Osteocyte (in vitro differentiated cells): ENCODE data around the gene NOP16. TPM values are rescaled to one million over a fixed set of nuclear protein-coding genes. Genes with fewer than 3 reads are reported as not detected.

ENCODE experiments used
- DNase-seq: peaks from one replicate; pipeline ENCODE4 v3.0.0; 2021; ENCODE audit warnings: mixed read lengths; ENCODE audit not compliant: unreplicated experiment; ENCODE audit errors: extremely low spot score
- H3K27ac Mint-ChIP-seq: one replicate; pipeline ENCODE4 v1.8.0; 2021; ENCODE audit warnings: mild to moderate bottlenecking, mixed read lengths; ENCODE audit not compliant: unreplicated experiment
- H3K27me3 Mint-ChIP-seq: one replicate; pipeline ENCODE4 v1.8.0; 2021; ENCODE audit warnings: mixed read lengths; ENCODE audit not compliant: unreplicated experiment
- H3K36me3 Mint-ChIP-seq: one replicate; pipeline ENCODE4 v1.8.0; 2021; ENCODE audit warnings: mixed read lengths; ENCODE audit not compliant: unreplicated experiment
- H3K4me1 Mint-ChIP-seq: one replicate; pipeline ENCODE4 v1.8.0; 2021; ENCODE audit warnings: mixed read lengths; ENCODE audit not compliant: unreplicated experiment
- H3K4me3 Mint-ChIP-seq: one replicate; pipeline ENCODE4 v1.8.0; 2021; ENCODE audit warnings: mild to moderate bottlenecking, moderate library complexity, mixed read lengths; ENCODE audit not compliant: unreplicated experiment
- H3K9me3 Mint-ChIP-seq: one replicate; pipeline ENCODE4 v1.8.0; 2021; ENCODE audit warnings: mixed read lengths; ENCODE audit not compliant: unreplicated experiment
- total RNA-seq: library from RNA; stranded (reverse); gene quantifications from 2 replicates; pipeline ENCODE4 v1.2.1, GENCODE V29; 2021
- TF ChIP-seq, protein P1 (sequence below): fragments of 200-600 bp; sonication (generic); IDR thresholded peaks from 2 replicates; pipeline ENCODE4 v1.5.0; 2021; ENCODE audit warnings: antibody characterized with exemption, mild to moderate bottlenecking, moderate library complexity

The NOP16 gene
- total RNA-seq, 1 donor from 2014 or later, result 15.5 TPM

DNA sequence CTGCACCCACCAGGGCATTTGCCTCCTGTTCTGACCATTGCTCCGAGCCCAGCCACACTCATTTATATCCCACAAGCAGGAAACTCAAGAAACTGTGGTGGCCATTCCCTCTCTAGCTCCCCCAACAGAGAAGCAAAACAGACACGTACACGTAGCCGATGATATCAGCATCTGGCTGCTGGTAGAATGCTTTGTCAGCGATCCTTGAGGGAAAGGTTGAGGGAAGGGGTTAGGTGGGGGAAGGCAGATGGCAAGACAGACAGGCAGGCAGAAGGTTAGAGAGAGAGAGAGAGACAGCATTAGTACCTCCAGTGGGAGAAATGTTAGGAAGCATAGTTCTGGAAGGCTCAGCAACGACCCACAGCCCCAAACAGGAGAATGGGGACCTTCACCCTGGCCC is 7.9 kb upstream of the NOP16 start:
- H3K4me3 Mint-ChIP-seq, result no peak overlapping the region

DNA sequence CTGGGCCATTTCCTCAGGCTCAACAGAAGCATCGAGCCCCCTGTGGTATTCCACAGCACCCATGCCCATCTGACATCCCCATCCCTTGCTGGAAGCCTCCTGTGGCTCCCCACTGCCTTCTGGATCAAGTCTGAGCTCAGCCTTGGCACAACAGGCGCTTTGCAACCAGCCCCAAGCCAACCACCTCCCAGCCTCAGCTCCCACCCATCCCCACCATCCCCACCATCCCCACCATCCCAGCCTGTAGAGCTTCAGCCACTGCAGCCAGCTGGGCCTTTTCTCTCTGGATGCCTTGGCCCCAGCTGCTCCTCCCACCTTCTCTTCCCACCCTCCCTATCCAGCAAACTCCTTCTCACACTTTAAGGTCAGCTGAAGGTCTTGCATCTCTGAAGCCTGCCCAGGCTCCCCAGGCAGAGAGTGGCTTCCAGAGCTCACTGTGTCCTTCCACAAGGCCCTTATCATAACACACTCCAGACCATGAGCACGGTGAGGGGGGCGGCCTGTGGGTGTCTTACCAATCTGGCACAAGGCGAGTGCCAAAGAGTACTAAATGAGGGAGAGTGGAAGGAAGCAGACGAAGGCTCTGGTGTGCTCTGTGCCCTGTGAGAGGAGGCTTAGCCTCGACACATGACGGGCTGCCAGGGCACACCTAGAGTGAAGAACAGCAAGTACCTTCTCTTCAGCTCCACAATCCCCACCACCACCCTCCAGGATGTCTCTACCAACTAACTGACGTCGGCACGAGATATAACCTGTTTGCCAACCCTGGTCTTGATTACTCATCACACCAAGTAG is 6.7 kb upstream of the NOP16 start:
- Mint-ChIP-seq H3K27me3 (no peaks in the 10 kb centered on the region), H3K36me3 (peaks cover 15% of the 10 kb centered on the region), H3K4me1 (peaks cover 1% of the 10 kb centered on the region), H3K4me3 (no peak overlapping the region), H3K9me3 (no peaks in the 10 kb centered on the region), H3K27ac (no peak overlapping the region)
- DNase-seq, result no peak
- TF ChIP-seq, protein P1, sequence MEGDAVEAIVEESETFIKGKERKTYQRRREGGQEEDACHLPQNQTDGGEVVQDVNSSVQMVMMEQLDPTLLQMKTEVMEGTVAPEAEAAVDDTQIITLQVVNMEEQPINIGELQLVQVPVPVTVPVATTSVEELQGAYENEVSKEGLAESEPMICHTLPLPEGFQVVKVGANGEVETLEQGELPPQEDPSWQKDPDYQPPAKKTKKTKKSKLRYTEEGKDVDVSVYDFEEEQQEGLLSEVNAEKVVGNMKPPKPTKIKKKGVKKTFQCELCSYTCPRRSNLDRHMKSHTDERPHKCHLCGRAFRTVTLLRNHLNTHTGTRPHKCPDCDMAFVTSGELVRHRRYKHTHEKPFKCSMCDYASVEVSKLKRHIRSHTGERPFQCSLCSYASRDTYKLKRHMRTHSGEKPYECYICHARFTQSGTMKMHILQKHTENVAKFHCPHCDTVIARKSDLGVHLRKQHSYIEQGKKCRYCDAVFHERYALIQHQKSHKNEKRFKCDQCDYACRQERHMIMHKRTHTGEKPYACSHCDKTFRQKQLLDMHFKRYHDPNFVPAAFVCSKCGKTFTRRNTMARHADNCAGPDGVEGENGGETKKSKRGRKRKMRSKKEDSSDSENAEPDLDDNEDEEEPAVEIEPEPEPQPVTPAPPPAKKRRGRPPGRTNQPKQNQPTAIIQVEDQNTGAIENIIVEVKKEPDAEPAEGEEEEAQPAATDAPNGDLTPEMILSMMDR, result no peak

More for the DNA sequence above, 7.9 kb upstream of the NOP16 start:
- Mint-ChIP-seq H3K27ac (no peak overlapping the region), H3K27me3 (no peaks in the 10 kb centered on the region), H3K9me3 (no peaks in the 10 kb centered on the region), H3K36me3 (peaks cover 15% of the 10 kb centered on the region), H3K4me1 (peaks cover 10% of the 10 kb centered on the region)
- no peak for DNase-seq
- TF ChIP-seq, protein P1, result no peak

DNA sequence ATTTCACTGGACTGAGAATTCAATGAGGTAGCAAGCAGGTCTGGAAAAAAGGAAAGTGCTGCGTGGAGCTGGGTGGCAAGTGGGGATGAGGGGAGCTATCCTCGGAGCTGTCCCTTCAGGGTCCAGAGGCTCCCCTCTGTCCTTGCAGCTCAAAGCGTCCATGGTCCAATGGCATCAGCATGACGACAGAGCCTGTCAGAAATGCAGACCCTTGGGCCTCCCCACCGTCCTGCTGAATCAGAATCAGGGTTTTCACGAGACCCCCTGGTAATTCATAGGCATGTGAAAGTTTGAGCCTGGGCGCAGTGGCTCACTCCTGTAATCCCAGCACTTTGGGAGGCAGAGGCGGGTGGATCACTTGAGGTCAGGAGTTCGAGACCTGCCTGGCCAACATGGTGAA is 5.7 kb upstream of the NOP16 start:
- peaks cover 15% of the 10 kb centered on the region for H3K36me3 Mint-ChIP-seq
- H3K27ac Mint-ChIP-seq, result no peak overlapping the region
- TF ChIP-seq, protein P1, result no peak
- peaks cover 8% of the 10 kb centered on the region for H3K4me1 Mint-ChIP-seq
- no peak overlapping the region for H3K4me3 Mint-ChIP-seq
- no peaks in the 10 kb centered on the region for H3K27me3 Mint-ChIP-seq
- H3K9me3 Mint-ChIP-seq, result no peaks in the 10 kb centered on the region
- DNase-seq, result no peak

DNA sequence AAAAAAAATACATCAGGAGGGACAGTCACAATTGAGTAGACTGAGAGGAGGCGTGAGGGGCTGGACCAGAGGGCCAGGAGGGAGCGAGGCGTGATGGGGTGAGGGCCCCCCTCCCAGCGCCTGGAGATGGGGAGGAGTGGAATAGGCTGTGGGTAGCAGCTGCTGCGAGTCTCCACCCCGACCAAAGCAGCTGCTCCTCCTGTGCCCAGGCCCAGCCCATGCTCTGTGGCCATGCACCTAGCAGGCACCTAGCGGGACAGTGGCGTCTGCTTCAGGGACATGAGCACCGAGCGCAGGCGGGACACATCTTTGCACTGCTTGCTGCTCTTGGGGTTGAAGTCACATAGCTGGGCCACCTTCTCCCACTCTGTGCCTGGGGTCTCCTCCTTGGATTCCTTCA is 4.1 kb upstream of the NOP16 start:
- peaks cover 11% of the 10 kb centered on the region for H3K36me3 Mint-ChIP-seq
- peaks cover 13% of the 10 kb centered on the region for H3K4me1 Mint-ChIP-seq
- no peaks in the 10 kb centered on the region for H3K9me3 Mint-ChIP-seq
- TF ChIP-seq, protein P1, result no peak
- H3K27ac Mint-ChIP-seq, result no peak overlapping the region
- H3K4me3 Mint-ChIP-seq, result no peak overlapping the region
- DNase-seq, result no peak
- no peaks in the 10 kb centered on the region for H3K27me3 Mint-ChIP-seq

DNA sequence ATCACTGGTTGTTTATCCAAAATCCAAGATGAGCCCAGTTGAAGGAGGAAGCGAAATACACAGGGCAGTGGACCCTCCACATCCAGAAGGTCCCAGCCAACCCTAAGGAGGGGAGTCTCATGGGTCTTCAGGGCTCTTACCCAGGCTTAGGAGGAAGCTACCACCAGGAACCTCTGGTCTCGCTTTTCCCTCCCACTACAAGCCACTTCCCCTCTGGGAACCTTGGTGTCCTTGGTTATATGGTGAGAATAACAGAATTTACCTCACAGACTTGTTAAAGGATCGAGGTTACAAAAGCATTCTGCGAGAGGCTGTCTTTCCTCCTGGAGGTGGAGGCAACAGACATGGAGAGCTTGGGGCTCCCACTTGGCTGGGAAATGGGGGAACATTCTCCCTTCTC is 3.6 kb upstream of the NOP16 start:
- H3K9me3 Mint-ChIP-seq, result no peaks in the 10 kb centered on the region
- no peak overlapping the region for H3K4me3 Mint-ChIP-seq
- H3K4me1 Mint-ChIP-seq, result peaks cover 18% of the 10 kb centered on the region
- TF ChIP-seq, protein P1, result no peak
- no peaks in the 10 kb centered on the region for H3K27me3 Mint-ChIP-seq
- no peak overlapping the region for H3K27ac Mint-ChIP-seq
- DNase-seq, result no peak
- H3K36me3 Mint-ChIP-seq, result peaks cover 11% of the 10 kb centered on the region
